Astrocyte of the cerebellum (primary cell): ENCODE measurements around the gene SYMPK.

Experiments
- DNase-seq: peaks from one replicate; pipeline ENCODE4 v3.0.0-alpha.2; 2011; ENCODE audit warnings: low read depth
- H3K4me3 ChIP-seq: 2 replicates; pipeline ENCODE4 v1.5.1; 2011; ENCODE audit warnings: mild to moderate bottlenecking, low read depth, low read length, moderate library complexity
- CTCF ChIP-seq: IDR thresholded peaks from 2 replicates; pipeline ENCODE4 v1.5.1; 2012; ENCODE audit warnings: low read length, low read depth, moderate library complexity, mild to moderate bottlenecking; ENCODE audit errors: missing control alignments
- in situ Hi-C: cut with HindIII; loops from 2 replicates; pipeline ENCODE4 v1.10.0; 2017; ENCODE audit warnings: low sequenced_read_pairs

Gene SYMPK

GRCh38 chr19:45827459-45828093 is 35.4 kb downstream of the SYMPK start:
- no peak overlapping the region for H3K4me3 ChIP-seq
- in situ Hi-C loops: no loop called here
- DNase-seq: no peak
- TF ChIP-seq CTCF: no peak

- in situ Hi-C loops: no loop called here
These were observed 36.0 kb downstream of the SYMPK start for GRCh38 chr19:45826934-45827333.

GRCh38 chr19:45825917-45826893 is 36.7 kb downstream of the SYMPK start:
- in situ Hi-C loops: no loop called here
- H3K4me3 ChIP-seq: no peak overlapping the region
- no peak for TF ChIP-seq CTCF
- DNase-seq: no peak

More at GRCh38 chr19:45826934-45827333, 36.0 kb downstream of the SYMPK start:
- no peak overlapping the region for H3K4me3 ChIP-seq
- DNase-seq: no peak
- no peak for TF ChIP-seq CTCF

- in situ Hi-C loops: no loop called here
- H3K4me3 ChIP-seq: no peak overlapping the region
- TF ChIP-seq CTCF: no peak
- no peak for DNase-seq
These were observed 37.7 kb downstream of the SYMPK start for GRCh38 chr19:45825263-45825605.

- H3K4me3 ChIP-seq: no peak overlapping the region
- no peak for DNase-seq
- no peak for TF ChIP-seq CTCF
- in situ Hi-C loops: no loop called here
These were observed 38.2 kb downstream of the SYMPK start for GRCh38 chr19:45824531-45825262.

GRCh38 chr19:45824041-45824471 is 38.9 kb downstream of the SYMPK start:
- H3K4me3 ChIP-seq: no peak overlapping the region
- DNase-seq: no peak
- TF ChIP-seq CTCF: no peak
- in situ Hi-C loops: no loop called here
